Activated CD4-positive, alpha-beta T cell treated with anti-CD3 and anti-CD28 coated beads, Interleukin-2, Interleukin-4, amounts not matched to agents 100 ng/mL and 50 ng/mL, durations not matched to agents 16 hours and 8 hours (primary cell): Measurements from ENCODE around the gene PANX2.

ENCODE experiments used
- DNase-seq: peaks from one replicate; pipeline ENCODE4 v3.0.0-alpha.2; 2020; ENCODE audit warnings: low spot score

The PANX2 gene

DNA sequence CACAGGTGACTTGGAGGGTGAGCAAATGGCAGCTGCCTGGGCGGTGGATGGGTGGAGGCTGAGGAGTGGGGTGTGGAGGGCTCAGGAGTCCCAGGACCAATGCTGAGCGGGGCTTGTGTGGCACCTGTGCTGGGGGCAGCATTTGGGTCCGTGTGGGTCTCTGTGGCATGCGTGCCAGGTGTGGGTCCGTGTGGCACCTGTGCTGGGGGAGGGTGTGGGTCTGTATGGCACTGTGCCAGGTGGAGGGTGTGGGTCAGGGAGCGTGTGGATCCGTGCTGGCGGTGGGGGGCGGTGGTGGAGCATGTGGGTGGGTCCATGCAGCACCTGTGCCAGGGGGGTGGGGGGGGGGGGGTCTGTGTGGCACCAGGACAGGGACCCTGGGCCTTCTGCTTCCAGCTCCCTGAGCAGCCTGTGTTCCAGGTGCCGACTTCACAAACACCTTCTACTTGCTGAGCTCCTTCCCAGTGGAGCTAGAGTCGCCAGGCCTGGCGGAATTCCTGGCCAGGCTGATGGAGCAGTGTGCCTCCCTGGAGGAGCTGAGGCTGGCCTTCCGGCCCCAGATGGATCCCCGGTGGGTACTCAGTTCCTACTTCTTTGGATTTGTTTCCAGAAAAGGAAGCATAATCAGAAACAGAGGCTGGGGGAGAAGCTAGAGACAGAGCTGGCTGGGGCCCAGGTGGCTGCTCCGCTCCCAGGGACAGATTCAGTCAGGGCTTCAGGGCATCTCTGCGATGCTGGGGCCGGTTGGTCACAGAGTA, 44.9 kb downstream of the PANX2 start:
- DNase-seq = no peak

DNA sequence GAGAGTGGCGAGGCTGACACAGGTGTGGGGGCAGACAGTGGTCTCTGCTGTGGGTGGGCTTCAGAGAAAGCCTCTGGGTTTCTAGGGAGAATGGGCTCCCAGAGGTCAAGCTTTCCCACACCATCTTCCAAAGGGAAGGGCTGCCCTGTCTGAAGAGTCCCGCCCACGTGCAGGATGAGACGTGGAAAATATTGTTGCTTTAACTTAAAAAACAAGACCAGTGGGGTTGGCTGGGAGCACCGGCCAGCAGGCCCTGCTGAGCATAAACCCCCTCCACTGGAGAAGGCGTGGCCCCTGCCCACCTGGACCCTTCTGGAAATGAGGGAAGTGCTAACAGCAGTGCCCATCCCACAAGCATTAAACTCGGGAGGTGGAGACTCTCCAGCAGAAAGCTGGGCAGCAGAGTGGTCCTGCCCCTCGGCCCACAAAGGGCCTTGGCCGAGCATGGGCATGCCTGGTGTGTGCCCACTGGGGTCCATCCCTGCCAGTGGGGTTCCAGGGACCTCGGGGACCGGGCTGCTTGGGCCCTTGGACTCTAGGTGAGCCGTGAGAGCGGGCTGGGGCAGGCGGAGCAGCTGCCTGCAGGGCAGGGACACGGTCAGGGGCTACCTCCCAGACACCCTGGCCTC, 45.6 kb downstream of the PANX2 start:
- no peak for DNase-seq

DNA sequence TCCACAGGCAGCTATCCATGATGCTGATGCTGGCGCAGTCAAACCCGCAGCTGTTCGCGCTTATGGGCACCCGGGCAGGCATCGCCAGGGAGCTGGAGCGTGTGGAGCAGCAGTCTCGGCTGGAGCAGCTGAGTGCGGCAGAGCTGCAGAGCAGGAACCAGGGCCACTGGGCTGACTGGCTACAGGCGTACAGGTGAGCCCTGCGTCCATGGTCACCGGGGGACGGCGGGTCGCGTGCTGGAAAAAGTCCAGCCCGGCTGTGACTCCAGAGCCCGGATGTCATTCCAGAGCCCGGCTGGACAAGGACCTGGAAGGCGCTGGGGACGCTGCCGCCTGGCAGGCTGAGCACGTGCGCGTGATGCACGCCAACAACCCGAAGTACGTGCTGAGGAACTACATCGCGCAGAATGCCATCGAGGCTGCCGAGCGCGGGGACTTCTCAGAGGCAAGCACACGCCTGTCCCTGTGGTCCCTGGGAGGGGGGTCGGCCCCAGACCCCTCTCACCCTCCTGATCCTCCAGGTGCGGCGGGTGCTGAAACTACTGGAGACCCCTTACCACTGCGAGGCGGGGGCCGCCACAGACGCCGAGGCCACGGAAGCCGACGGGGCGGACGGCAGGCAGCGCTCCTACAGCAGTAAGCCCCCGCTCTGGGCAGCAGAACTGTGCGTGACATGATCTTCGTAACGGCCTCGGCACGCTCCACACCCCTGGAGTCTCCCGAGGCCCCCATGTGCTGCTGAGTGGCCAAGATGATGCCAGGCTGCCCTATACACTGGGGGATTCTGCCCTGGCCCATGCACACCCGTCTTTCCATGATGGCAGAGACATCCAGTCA, 46.4 kb downstream of the PANX2 start:
- DNase-seq = no peak

DNA sequence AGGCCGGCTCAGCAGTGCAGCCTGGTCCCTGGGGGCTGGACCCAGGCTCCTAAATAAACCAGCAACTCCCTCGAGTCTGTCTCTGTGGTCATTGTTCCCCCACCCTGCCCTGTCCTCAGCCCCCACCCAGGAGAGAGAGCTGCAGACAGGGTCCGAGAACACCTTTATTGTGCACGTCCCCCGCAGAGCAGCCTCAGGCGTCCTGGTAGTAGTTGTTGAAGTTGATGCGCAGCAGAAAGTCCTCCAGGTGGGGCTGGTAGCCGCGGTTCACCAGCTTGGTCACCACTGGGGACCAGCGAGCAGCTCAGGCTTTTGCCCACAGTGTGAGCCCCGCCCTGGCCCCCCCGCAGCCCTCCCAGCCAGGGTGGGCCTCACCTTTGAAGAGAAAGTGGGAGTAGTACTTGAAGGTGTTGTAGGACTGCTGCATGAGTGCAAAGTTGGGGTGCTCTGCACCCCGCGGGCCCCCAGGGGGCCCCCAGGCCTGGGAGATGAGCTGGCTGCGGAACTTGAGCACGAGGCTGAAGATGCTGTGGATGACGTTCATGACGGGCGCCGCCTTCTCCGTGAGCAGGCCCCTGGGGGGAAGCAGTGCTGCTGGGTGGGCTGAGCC, 47.1 kb downstream of the PANX2 start:
- DNase-seq = no peak

DNA sequence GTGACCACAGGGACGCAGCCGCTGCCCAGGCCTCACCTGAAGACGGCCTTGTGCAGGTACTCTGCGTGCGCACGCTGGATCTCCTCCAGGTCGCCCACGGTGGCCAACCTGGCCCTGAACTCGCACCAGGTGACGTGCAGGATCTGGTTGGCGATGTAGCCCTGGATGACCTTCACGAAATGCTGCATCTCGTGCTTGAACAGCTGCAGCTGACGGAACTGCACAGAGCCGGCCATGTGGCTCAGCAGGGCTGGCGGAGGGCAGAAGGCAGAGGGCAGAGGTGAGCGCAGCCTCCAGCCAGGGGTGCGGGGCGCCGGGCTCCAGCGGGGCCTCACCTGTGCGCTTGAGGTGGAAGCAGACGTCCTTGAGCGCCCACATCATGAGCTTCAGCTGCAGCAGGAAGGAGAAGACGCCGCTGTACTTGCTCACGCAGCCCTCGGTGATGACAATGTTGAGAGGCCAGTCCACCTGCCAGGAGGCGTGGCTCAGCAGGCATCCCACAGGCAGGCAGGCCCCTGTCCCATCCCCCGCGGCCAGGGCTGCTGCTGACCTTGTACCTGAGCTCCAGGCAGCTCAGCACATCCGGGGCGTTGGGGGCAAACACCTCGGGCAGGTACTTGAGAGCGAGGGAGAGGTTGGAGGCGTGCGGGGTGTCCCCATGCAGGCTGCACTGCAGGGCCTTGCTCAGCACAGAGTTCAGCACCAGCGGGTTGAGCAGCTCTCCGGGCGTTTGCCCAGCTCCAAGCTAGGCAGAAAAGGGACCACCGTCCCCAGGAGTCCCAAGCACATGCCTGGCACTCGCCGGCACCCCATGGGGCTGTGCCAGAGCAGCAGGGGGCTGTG, 47.8 kb downstream of the PANX2 start:
- DNase-seq = no peak

DNA sequence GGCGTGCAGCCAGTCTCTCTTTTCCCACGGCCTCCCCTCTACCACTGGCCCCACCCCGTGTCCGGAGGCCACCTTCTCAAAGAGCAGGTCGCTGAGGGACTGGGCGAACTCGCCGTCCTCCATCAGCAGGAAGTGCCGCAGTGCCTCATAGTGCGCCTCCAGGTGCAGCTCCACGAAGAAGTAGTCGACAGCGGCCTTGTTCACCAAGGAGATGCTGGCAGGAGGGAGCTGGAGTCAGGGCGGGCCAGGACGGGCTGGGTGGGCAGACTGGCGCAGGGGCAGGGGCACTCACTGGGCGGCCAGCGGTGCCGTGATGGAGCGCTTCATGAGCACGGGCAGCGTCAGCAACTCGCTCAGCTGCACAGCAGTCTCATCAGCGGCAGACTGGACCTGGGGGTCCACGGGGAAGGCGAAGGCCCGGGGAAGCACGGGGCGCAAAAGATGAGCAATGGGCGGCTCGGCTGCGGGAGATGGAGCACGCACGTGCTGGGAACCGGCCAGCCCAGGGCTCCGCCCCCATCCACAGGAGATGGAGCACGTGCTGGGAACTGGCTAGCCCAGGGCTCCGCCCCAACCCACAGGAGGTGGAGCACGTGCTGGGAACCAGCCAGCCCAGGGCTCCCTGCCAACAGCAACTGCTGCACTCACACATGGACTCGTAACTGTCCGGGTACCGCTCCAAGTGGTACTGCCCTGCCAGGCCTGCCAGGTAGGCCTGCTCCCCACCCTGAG, 48.6 kb downstream of the PANX2 start:
- DNase-seq = no peak

DNA sequence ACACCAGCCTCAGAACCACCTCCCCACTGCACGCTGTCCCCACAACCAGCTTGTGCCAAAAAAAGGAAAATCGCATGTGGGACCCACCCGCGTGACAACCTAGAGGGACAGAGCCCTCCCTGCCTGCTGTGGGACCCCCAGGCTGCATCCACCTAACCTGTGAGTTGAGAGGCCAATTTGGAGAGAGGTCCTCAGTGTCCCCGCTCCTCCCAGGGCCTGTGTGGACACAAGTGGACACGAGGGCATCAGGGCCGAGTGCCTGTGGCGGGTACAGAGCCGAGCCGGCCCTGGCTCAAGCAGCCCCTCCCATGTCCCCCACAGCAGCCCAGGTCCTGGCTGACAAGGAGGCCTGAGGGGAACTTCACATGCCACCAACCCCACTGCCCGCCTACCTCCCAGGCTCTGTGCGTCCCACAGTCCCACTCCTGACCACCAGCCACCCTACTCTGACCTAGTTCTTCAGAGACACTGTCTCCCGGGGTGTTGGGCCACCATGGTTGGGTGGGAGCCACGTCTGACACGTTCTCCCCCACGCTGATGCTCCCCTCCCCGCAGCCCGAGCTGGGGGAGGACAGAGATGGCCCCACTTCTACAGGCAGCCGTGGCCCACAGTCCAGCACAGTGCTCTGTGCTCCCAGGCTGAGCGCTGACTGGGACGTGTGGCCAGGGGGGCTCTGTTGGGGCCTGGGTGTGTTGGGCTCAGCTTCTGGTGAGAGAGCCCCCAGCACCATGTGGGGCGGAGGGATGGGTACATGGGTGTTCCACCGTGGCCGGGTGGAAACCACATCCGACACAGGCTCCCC, 49.5 kb downstream of the PANX2 start:
- no peak for DNase-seq

DNA sequence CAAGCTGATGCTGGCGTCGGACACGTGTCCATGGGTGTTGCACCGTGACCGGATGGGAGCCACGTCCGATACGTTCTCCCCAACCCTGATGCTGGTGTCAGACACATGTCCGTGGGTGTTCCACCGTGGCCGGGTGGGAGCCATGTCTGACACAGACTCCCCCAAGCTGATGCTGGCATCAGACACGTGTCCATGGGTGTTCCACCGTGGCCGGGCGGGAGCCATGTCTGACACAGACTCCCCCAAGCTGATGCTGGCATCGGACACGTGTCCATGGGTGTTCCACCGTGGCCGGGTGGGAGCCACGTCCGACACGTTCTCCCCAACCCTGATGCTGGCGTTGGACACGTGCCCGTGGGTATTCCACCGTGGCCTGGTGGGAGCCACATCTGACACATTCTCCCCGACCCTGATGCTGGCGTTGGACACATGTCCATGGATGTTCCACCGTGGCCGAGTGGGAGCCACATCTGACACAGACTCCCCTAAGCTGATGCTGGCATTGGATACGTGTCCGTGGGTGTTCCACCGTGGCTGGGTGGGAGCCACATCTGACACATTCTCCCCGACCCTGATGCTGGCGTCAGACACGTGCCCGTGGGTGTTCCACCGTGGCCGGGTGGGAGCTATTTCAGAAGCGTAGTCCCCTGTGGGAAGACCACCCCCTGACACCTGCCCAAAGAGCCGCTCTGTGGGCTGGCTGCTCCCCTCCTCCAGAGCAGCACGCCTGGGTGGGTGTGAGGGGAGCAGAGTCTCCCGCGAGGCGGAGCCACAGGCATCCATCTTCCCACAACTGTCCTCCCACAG, 50.3 kb downstream of the PANX2 start:
- DNase-seq = no peak

DNA sequence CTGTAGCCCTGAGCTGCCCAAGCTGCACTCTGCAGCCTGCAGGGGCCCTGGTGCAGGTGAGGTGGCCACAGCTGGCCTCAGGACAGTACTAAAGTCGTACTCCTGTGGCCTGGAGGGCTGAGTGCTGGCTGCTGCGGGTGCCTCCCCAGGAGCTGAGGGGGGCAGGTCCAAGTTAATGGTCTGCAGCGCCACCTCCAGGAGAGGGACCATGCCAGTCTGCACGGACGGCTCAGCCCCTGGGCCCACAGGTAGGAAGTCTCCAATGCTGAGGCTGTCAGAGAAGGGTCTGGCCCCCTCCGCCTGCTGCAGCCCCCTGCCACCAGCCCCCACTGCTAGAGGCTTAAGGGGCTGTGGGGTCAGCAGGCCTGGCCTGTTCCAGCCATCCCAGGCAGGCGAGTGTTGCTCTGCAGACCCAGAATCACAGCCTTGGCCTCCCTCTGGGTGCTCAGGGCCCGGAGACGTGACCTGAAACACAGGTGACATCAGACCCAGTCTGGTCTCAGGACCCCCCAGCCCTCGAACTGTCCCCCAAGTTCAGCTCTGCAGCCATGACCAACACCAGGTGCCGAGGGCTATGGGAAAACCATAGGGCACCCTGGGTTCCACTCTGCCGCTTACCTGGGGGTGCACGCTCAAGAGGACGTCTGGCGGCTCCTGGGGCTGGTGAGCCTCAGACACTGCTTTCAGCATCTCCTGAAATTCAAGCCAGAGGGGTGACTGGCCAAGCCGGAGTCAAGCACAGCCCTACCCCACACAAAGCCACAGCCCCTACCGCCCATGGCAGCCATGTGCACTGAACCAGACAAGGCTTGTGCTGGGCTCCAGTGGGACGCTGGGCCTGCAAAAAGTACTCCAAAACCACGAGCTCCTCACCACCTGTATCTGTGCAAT, 51.1 kb downstream of the PANX2 start:
- DNase-seq = no peak

DNA sequence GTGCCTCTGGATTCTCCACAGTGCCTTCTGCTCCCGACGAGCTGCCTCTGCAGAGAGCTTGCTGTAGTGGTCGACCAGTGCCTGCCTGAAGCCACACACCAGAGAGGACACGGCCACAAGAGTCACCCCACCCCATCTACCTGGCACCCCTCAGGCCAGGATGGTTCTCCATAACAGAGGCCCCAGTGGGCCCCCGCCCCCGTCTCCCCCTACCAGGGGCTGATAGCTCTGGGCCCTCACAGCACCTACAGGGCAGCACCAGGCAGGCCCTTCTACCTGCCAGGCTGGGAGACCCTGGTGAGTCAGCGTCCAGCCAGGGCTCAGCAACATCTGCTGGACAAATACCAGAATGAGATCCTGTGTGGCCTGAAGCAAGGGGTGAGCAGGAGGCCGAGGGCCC, 52.0 kb downstream of the PANX2 start:
- DNase-seq = no peak

DNA sequence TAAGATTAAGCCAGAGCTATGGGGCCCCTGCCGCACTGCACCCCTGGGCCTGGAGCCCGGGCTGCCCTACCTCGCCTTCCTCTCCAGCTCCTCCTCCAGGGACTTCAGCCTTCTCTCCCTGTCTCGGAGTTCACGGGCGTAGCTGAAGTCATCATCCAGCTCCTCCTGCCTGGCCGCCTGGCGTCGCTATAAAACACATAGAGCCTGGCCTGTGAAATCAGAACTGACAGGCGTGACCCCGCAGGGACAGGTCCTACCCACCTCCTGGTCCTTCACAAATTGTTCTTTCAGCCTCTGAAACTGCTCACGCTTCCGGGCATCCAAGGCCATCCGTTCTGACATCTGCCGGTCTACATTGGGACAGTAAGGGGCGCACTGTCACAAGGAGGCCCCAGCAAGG, 53.5 kb downstream of the PANX2 start:
- no peak for DNase-seq

DNA sequence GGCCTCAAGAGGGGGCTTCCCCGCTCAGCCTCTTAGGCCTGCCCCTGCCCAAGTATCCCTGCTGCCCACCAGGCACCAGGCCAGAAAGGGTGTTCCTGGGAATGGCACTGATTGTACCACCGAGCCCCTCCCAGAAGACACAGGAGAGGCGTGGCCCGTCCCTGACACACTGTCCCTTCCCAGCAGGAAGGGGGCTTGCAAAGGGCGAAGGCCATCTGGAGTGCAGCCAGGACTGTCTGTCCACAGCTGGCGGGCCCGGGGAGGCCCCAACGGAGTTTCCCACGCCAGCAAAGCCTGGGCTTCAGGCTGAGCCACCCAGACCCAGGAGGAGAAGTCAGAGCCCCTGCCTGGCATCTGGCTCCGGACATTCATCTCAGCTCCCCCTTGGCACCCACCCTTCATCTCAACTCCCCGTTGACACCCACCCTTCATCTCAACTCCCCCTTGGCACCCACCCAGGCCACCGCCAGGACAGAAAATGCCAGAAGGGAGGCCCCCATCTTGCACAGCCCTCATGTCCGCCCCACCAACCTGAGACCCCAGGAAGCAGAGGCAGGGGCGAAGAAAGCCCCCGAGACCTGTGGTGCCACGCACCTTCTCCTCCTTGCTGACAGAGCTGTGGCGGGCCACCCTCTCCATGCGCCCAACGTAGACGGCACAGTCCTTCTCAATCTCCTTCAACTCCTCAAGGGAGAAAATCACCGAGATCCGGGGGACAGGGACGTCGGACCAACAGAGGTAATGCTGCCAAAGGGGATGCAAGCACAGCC, 54.9 kb downstream of the PANX2 start:
- no peak for DNase-seq

DNA sequence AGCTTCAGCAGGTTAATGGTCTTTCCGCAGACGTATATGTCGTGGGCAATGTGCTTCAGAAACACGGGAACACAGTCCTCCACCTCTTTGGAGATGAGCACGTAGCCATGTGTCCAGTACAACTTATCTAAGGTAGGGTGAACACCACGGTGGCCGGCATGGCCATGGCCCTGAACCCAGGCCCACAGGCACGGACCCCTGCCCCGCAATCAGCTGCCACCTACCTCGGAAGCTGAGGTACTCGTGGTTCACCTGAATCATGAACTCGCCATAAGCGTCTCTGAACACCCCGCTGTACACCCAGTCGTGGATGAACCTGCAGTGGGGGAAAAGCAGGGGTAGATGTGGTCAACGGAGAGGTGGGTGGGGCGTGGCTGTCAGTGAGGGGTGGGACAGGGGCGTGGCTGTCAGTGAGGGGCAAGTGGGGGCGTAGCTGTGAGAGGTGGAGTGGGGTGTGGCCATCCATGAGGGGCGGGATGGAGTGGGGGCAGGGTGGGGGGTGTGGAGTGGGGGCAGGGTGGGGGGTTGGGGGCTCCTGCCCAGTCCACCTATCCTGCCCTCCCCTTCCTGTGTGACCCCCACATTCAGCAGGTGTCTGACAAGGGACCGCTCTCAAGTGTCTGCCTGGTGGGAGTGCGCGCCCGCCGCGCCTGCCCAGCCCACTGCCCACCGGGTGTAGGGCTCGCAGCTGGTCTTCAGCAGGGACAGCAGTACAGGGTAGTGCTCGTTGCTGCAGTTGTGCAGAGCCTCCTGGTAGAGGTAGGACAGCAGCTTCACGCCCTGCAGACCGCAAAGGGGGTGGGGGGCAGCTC, 55.7 kb downstream of the PANX2 start:
- no peak for DNase-seq

DNA sequence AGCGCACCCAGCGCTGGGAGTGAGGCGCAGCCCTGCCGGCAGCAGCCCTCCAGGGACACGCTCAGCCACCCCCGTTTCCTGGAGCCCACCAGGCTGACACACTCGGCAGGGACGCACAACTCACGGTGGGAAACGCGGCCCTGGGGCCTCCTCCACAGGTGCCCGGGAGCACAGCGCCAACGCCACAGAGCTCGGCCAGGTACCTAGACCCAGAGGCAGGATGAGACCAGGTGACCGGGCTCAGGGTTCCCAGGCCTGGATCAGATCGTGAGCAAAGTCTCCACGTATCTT, 56.3 kb downstream of the PANX2 start:
- no peak for DNase-seq

DNA sequence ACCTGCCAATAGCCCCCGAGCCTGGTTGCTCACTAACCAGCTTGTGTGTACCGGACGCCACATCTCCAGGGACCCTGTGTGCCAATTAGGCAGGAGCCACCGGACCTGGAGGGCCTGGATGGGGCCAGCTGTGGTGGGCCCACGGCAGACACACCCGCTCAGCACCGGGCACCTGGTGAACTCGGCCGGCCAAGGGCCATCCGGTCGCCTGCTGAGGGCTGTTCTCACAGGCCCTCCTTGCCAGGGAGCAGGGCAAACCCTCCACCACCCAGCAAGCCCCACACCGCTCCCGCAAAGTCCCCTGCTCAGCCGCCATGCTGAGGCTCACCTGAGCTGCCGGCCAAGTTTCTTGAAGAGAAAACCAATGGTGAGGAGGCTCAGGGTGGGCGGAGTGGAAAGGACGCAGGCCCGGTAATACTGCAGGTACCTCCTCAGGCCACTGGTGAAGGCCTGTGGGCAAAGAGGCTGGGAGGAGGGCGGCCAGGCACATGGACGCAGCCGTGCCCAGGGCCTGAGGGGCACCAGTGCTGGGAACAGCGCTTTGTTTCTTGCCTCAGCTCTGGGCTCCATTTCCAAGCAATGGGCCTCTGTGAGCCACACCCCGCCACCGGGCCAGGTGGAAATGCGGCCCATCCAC, 57.2 kb downstream of the PANX2 start:
- DNase-seq = no peak

DNA sequence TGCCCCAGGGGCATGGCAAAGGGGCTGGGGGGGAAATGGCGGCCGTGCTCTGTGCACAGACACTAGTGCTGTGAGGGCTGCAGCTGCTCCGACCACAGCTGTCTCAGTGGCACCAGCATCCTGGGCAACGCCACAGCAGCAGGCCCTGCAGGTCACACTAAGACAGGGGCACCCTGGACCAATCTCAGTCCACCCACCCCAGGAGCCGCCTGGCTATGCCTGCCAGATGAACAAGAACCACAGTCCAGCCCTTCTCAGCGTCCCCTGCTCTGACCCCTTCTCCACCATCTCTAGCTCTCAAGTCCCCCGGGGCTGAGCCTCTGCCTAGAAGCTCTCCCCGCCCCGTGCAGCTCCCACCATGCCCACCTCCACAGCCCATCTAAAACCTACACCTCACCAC, 57.8 kb downstream of the PANX2 start:
- no peak for DNase-seq
